Stimulated activated naive CD8-positive, alpha-beta T cell treated with anti-CD3 and anti-CD28 coated beads, Interleukin-15, amount 100 ng/mL, for 72 hours (primary cell): ENCODE measurements around the gene FOLR1.
"Not testable (repeated sequence)": the region's sequence is repeated elsewhere in the genome, so short reads cannot be mapped to it uniquely, and the experiment has no call there.

Experiments used
- ATAC-seq: fragments of 150-1000 bp; cut with Tn5 transposase; 2 replicates; pipeline ENCODE4 v1.10.0; 2021; ENCODE audit warnings: mild to moderate bottlenecking, moderate library complexity
- DNase-seq, 2 donors: peaks; one replicate each; pipeline ENCODE4 v3.0.0; 2021 to 2022
- H3K27ac Mint-ChIP-seq, 2 donors: one replicate each; pipeline ENCODE4 v1.8.0; 2022; ENCODE audit warnings: mild to moderate bottlenecking in 2 of 2, mixed read lengths in 2 of 2, moderate library complexity in 2 of 2
- H3K27me3 Mint-ChIP-seq: one replicate; pipeline ENCODE4 v1.8.0; 2022; ENCODE audit warnings: mixed read lengths
- H3K4me1 Mint-ChIP-seq: one replicate; pipeline ENCODE4 v1.8.0; 2022; ENCODE audit warnings: mild to moderate bottlenecking, mixed read lengths
- H3K4me3 Mint-ChIP-seq, 2 donors: one replicate each; pipeline ENCODE4 v1.8.0; 2022; ENCODE audit warnings: mild to moderate bottlenecking in 2 of 2, mixed read lengths in 2 of 2, moderate library complexity in 1 of 2
- H3K9me3 Mint-ChIP-seq, 2 donors: one replicate each; pipeline ENCODE4 v1.8.0; 2022; ENCODE audit warnings: mixed read lengths in 2 of 2

Gene FOLR1

DNA sequence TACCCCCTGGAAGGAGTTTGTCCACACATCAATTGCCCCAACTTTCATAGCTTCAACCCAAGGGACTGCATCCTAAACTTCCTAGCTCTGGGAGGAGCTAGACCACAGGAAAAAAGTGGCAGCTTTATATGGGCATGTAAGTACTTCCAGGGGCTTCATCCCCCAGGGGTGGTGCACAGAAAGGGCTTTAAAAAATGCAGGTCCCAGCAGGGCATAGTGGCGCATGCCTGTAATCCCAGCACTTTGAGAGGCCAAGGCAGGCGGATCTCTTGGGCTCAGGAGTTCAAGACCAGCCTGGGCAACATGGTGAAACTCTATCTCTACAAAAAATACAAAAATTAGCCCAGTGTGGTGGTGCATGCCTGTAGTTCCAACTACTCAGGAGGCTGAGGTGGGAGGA, 14.9 kb downstream of the FOLR1 start:
- ATAC-seq, H3K4me3 Mint-ChIP-seq, H3K27ac Mint-ChIP-seq, H3K4me1 Mint-ChIP-seq, DNase-seq: not testable (repeated sequence)
- H3K9me3 Mint-ChIP-seq, result peaks cover 16 to 19% of the 10 kb centered on the region in 2 donors
- peaks cover 18% of the 10 kb centered on the region for H3K27me3 Mint-ChIP-seq

DNA sequence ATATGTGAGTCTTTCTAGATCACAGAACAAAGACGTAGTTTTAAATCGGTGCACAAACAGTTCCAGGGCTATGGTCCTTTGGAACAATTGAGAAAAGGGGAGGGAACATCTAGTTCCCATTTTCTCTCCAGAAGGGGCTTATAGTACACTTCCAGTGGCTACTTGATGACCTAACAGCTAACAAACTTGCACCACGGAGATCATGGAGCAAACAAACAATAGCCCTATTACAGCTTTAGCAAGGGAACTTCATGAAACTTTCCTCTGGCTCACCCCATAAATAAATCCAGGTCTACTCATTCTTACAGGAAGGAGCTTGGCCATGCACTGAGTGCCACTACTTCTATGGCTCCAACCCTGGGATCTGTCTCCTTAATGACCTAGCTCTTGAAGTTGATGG, 16.3 kb downstream of the FOLR1 start:
- H3K27me3 Mint-ChIP-seq, result peaks cover 18% of the 10 kb centered on the region
- no peak overlapping the region for H3K4me3 Mint-ChIP-seq
- H3K9me3 Mint-ChIP-seq, result peaks cover 16 to 19% of the 10 kb centered on the region in 2 donors
- no peak overlapping the region for H3K27ac Mint-ChIP-seq
- DNase-seq (no peak), ATAC-seq (no peak)
- no peaks in the 10 kb centered on the region for H3K4me1 Mint-ChIP-seq

DNA sequence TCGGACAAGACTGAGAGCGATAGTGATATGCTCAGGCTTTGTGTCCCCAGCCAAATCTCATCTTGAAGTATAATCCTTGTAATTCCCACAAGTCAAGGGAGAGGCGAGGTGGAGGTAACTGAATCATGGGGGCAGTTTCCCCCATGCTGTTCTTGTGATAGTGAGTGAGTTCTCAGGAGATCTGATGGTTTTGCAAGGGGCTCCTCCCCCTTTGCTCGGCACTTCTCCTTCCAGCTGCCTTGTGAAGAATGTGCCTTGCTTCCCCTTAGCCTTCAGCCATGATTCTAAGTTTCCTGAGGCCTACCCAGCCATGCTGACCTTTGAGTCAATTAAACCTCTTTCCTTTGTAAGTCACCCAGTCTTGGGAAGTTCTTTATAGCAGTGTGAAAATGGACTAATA, 17.2 kb downstream of the FOLR1 start:
- Mint-ChIP-seq H3K9me3 (peaks cover 16 to 19% of the 10 kb centered on the region in 2 donors), H3K27me3 (peaks cover 18% of the 10 kb centered on the region), H3K4me3 (no peak overlapping the region), H3K27ac (no peak overlapping the region), H3K4me1 (no peaks in the 10 kb centered on the region)
- DNase-seq (no peak), ATAC-seq (no peak)

DNA sequence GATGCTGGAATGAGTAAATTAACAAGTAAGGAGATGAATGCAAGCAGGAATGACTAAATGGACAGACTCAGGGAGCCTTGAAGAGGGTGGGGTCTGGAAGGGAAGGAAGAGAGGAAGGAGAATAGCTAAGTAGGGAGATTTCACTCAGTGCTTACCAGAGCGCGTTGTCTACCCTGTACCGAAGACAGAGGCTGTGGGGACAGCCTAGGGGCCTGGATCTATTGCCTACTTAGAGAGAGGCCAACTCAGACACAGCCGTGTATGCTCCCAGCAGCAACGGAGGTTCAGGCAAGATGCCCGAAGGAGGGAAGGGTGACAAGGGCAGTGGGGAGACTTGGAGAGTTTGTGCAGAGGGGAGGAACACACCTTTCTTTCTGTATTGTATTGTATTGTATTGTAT, 24.7 kb downstream of the FOLR1 start, which contains the start of gene FOLR2:
Gene FOLR2 (plus strand): TSS at position 157 of the 400 bp plus-strand sequence. CDS start 1,791 bp downstream, outside the sequence.
- peaks cover 13% of the 10 kb centered on the region for H3K4me1 Mint-ChIP-seq
- H3K4me3 Mint-ChIP-seq, result no peak within 1 kb of the TSS
- no peak for DNase-seq
- H3K9me3 Mint-ChIP-seq, result no peaks in the 10 kb centered on the region
- peak within 1 kb of the TSS in 1 of 2 donors; percentile 30 for H3K27ac Mint-ChIP-seq
- ATAC-seq, result no peak
- H3K27me3 Mint-ChIP-seq, result peaks cover 30% of the 10 kb centered on the region

DNA sequence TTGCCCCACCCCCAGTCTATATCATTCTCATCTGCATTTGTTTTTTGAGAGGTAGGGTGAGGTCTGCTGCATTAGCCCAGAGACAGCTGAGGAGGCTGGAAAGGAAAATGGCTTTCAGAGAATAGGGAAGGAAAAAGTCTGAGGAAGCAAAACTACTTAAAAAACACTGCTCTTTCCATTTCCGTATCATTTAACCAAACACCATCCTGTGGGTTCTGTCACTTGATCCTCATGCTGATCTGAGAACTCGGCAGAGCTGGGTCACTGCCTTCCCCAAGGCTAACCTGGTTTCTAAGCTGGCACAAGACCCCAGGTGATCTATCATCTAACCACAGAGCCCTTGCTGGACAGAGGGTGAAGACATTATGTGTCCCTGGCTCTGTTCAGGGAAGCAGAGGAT, 25.9 kb downstream of the FOLR1 start:
- Mint-ChIP-seq H3K4me1 (peaks cover 23% of the 10 kb centered on the region), H3K27me3 (peaks cover 30% of the 10 kb centered on the region), H3K9me3 (no peaks in the 10 kb centered on the region), H3K4me3 (no peak overlapping the region), H3K27ac (no peak overlapping the region)
- DNase-seq, result no peak
- ATAC-seq, result no peak

DNA sequence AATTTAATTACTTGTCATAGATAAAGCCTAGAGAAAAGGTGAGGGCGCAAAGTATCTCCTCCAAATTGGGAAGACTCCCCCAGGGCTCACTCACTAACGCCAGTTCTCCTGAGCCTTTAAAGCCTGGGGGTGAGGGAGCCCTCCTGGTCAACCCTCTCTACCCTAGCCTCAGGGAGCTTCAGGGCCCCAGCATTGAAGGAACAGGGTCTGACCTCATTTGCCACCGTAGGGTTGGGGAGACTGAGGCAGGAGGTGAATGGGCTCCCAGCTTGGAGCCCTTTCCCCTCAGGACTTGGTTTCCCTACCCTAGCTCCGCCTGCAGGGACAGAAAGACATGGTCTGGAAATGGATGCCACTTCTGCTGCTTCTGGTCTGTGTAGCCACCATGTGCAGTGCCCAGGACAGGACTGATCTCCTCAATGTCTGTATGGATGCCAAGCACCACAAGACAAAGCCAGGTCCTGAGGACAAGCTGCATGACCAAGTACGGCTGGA, 26.4 kb downstream of the FOLR1 start:
- Mint-ChIP-seq H3K27me3 (peaks cover 30% of the 10 kb centered on the region), H3K27ac (no peak overlapping the region), H3K4me3 (no peak overlapping the region), H3K4me1 (peaks cover 25% of the 10 kb centered on the region), H3K9me3 (no peaks in the 10 kb centered on the region)
- DNase-seq, result no peak
- ATAC-seq, result no peak

DNA sequence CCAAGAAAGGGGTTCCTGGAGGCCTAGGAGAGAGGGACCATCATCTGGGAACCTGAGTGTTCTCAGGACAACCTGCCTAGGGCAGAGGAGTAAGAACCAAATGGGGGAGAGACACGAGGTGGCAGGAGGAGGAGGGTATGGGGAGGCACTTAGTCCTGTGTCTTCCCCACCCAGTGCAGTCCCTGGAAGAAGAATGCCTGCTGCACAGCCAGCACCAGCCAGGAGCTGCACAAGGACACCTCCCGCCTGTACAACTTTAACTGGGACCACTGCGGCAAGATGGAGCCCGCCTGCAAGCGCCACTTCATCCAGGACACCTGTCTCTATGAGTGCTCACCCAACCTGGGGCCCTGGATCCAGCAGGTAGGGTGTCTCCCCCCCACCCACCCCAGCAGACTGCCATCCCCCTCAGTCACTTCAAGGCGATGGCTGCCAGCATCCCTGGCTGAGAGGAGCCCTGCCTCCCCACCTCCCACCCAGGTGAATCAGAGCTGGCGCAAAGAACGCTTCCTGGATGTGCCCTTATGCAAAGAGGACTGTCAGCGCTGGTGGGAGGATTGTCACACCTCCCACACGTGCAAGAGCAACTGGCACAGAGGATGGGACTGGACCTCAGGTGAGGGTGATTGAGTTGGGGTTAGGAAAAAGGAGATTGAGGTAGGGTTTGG, 28.9 kb downstream of the FOLR1 start:
- no peak for ATAC-seq
- peaks cover 30% of the 10 kb centered on the region for H3K27me3 Mint-ChIP-seq
- no peak for DNase-seq
- H3K9me3 Mint-ChIP-seq, result no peaks in the 10 kb centered on the region
- H3K4me1 Mint-ChIP-seq, result peaks cover 33% of the 10 kb centered on the region
- H3K27ac Mint-ChIP-seq, result peak overlapping the region in 1 of 2 donors; percentile 72
- no peak overlapping the region for H3K4me3 Mint-ChIP-seq

DNA sequence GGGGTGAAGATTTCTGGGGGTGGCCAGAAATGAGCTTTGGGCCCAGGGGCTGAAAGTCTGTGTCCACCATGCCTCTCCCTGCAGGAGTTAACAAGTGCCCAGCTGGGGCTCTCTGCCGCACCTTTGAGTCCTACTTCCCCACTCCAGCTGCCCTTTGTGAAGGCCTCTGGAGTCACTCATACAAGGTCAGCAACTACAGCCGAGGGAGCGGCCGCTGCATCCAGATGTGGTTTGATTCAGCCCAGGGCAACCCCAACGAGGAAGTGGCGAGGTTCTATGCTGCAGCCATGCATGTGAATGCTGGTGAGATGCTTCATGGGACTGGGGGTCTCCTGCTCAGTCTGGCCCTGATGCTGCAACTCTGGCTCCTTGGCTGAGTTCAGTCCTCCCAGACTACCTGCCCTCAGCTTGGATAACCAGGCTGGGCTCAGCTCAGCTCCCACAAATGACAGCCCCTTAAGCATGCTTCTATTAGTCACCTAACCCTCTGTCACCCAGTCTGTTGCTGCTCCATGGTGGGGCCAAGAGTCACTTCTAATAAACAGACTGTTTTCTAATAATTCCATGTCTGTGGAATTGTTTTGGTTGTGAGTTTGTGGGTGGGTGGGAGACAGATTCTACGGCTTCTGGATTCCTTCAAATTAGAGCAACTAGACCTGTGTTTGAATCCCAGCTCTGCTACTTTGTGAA, 29.6 kb downstream of the FOLR1 start:
- H3K27ac Mint-ChIP-seq, result no peak overlapping the region
- DNase-seq (no peak), ATAC-seq (no peak)
- H3K9me3 Mint-ChIP-seq, result no peaks in the 10 kb centered on the region
- H3K4me1 Mint-ChIP-seq, result peaks cover 40% of the 10 kb centered on the region
- H3K27me3 Mint-ChIP-seq, result peaks cover 25% of the 10 kb centered on the region
- no peak overlapping the region for H3K4me3 Mint-ChIP-seq

DNA sequence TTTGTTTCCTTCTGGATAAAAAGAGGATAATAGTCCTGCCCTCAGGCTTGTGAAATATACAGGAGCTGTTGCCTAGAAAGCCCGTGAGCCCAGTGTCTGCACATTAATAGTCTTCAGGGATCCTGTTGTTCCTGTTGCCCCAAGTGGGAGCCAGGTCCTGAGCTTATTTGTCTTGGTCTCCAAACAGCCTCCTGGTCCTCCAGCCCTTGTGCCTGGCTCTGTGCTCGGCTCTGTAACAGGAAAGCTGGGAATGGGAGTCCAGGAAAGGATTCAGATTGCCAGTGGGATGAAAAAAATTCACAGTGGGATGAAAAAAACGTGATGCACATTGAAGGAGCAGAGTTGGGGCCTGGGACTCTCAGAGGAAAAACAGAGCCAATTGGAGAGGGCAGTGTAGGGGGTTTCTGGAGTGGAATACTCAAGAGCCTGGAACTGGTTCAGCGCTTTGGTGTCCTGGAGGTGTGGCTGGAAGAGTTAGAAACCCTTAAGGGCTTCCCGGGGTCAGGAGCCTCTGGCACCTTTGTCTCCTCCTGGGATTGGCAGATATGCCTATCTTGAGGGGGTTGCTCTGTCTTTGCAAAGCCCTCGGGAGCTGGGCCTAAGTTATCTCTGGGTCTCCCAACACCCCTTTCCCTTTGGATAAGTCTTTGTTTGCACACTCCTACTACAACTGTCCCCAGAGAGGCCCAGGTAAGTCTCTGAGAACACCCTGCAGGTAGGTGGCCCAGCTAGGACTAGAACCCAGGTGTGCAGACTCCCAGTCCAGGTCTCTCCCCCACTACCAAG, 30.4 kb downstream of the FOLR1 start:
- no peaks in the 10 kb centered on the region for H3K9me3 Mint-ChIP-seq
- DNase-seq (no peak), ATAC-seq (no peak)
- peaks cover 45% of the 10 kb centered on the region for H3K4me1 Mint-ChIP-seq
- H3K4me3 Mint-ChIP-seq, result peak overlapping the region; percentile 95 to 97
- peaks cover 17% of the 10 kb centered on the region for H3K27me3 Mint-ChIP-seq
- no peak overlapping the region for H3K27ac Mint-ChIP-seq

DNA sequence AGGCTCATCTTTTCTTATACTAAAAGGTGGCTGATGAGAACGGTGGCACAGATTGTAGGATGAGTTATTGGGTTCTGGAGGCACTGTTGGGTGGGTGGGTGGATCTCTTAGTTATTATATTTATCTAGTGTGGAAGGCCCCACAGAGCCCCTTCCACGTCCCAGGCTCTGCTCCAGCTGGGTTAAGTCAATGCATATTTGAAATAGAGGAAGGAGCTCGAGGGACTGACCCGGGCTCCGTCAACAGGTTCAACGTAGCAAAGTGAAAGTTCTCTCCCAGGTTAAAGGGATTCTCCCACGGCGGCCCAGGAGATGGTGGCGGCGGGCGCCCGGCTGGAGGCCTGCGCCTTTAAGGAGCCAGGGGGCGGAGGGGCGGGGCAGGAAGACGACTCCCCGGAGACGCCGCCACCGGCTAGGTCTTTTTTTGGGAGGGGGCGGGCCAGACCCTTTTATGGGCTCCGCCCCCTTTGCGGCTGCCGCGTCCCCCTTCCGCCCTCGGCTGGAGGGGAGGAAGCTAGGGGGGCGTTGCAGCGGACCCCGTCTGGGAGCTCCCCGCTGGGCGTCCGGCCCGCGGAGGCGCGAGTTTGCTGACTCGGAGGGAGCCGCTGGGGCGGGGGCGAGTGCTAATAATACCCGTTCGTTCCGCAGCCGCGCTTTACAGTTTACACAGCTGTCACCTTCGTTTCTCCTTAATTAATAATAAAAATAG, 31.1 kb downstream of the FOLR1 start:
- peak; percentile 83 for ATAC-seq
- Mint-ChIP-seq H3K9me3 (no peaks in the 10 kb centered on the region), H3K4me1 (peaks cover 39% of the 10 kb centered on the region), H3K27ac (peak overlapping the region; percentile 89 to 95), H3K27me3 (peaks cover 10% of the 10 kb centered on the region), H3K4me3 (peak overlapping the region; percentile 95 to 97)
- peak; percentile 95 to 96 for DNase-seq

DNA sequence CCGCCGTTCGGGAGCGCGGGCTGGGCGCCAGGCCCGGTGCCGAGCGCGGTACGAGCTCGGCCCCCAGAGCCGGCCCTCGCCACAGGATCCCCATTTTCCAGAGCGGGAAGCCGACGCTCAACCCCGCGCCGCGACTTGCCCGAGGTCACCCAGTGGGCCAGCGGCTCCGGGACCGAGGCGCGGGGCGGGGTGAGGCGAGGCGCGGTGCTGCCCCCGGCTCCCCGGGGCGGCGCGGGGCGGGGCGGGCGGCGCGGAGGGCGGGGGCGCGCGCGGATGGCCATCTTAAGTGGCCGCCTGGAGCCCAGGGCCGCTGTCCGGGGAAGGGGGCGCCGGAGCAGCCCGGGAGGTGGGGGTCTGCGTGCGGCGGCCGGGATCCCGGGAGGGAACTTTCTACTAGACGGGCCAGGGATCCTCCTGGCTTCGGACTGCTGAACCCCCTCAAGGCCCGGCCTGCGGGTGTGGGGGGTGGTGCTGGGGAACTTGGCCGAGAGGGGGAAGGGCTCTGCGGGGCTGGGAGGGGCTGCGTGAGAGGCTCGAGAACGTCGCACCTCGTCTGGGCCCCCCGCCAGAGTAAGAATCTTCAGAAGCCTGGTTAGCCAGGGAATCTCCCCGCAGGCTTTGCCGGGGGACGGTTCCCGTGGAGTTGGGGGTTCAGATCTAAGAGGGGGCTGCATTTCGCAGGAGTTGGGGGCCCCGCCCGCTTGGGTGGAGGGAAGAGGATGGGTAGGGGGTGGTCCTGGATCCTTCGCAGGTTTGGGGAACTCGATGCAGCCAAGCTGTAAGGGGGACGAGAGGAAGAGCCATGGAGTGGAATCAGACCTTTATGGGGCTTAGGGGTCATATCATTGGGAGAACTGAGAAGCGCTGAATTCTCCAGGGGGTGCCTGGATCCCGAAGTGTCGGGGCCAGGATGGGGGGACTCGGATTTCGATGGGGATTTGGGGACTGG, 31.9 kb downstream of the FOLR1 start:
- DNase-seq (peak; percentile 72 to 78), ATAC-seq (peak; percentile 71)
- no peaks in the 10 kb centered on the region for H3K9me3 Mint-ChIP-seq
- H3K27ac Mint-ChIP-seq, result peak overlapping the region; percentile 97
- H3K27me3 Mint-ChIP-seq, result peaks cover 2% of the 10 kb centered on the region
- H3K4me3 Mint-ChIP-seq, result peak overlapping the region; percentile 95 to 97
- peaks cover 42% of the 10 kb centered on the region for H3K4me1 Mint-ChIP-seq

DNA sequence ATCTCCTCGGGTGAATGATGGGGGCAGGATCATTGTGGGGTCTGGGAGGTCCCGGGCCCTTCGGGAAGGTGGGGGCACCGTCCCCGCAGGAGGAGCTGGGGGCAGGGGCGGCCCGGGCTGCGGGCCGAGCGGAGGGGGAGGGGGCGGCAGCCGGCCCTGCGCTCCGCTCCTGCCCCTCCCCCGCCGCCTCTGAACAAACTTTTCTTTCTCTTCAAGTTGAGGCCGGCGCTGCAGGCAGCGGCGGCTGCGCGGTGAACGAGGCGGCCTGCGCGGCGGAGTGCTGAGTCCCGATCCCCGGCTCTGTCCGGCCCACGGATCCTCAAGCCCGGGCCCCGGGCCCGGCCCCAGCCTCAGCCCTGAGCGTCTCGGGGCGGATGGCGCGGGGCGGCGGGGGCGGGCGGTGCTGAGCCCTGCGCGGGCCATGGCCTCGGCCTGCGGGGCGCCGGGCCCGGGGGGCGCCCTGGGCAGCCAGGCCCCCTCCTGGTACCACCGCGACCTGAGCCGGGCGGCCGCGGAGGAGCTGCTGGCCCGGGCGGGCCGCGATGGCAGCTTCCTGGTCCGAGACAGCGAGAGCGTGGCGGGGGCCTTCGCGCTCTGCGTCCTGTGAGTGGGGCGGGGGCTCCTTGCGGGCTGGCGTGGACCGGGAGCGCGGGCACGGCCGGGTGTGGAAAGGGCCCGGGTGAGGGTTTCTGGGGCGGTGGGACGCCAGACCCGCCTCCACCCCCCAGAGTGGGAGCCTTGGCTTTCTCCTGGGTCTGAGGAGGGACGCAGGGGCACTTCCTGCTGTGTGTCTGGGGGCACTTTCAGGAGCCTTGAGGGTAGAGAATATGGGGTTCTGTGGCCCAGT, 32.8 kb downstream of the FOLR1 start, which contains the start of gene INPPL1:
Gene INPPL1 (plus strand): TSS at position 204 of the 847 bp plus-strand sequence. CDS start 218 bp downstream, at position 422.
- H3K27ac Mint-ChIP-seq, result peak within 1 kb of the TSS; percentile 97
- DNase-seq (peak; percentile 41 to 52), ATAC-seq (peak; percentile 11)
- H3K9me3 Mint-ChIP-seq, result no peaks in the 10 kb centered on the region
- peak within 1 kb of the TSS; percentile 93 to 97 for H3K4me3 Mint-ChIP-seq
- H3K27me3 Mint-ChIP-seq, result no peaks in the 10 kb centered on the region
- H3K4me1 Mint-ChIP-seq, result peaks cover 48% of the 10 kb centered on the region

DNA sequence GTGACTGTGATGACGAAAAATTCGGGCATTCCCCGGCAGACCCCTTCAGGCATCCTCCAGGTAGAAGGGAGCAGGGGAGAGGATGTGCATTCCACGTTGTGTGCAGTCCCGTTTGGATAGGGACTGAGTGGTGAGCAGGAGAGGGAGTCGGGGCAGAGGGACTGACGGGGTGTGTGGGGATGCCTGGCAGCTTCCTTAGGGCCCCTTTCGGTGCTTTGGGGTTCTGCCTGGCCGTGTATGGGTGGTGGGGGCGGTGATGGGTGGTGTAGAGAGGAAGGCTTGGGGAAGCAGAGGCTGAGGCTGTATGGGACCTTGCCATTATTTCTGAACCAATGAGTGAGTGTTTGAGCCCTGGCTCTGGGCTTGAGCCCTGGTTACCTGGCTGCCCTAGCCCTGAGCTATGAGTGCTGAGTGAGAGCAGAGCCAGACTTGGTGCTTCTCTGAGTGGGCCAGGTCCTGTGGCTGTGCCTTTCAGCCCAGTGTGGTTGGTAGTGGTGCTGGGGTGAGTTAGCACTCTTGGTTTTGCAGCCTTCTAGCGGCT, 33.5 kb downstream of the FOLR1 start:
- Mint-ChIP-seq H3K4me3 (peak overlapping the region; percentile 86 to 97), H3K27me3 (no peaks in the 10 kb centered on the region), H3K4me1 (peaks cover 48% of the 10 kb centered on the region), H3K27ac (peak overlapping the region; percentile 83 to 97), H3K9me3 (no peaks in the 10 kb centered on the region)
- DNase-seq (peak; percentile 31 to 48), ATAC-seq (peak; percentile 37)
